GM12878 (cell line): ENCODE measurements around the gene MAB21L3. TPM values are rescaled to one million over a fixed set of nuclear protein-coding genes. Genes with fewer than 3 reads are reported as not detected.

Experiments
- ATAC-seq: fragments of 200-7000 bp; cut with Tn5 transposase; 3 replicates; pipeline ENCODE4 v1.9.1; 2020; ENCODE audit warnings: mild to moderate bottlenecking, moderate library complexity
- BruUV-seq: library from RNA; stranded (reverse); fragments of 400-500 nt; replicated peaks from 2 replicates; lab custom pipeline; 2021; lab: Mats Ljungman, UMichigan
- CTCF ChIA-PET: fragments of 300-600 bp; sonication (Branson Sonifier 250); formaldehyde crosslinking; extraction: SDS; loops from one replicate; lab custom pipeline; 2021; ENCODE audit warnings: inconsistent platforms; lab: Yijun Ruan, JAX
- POLR2A ChIA-PET: fragments of 350-600 bp; formaldehyde crosslinking; extraction: SDS; loops from one replicate; lab custom pipeline; 2021; ENCODE audit warnings: inconsistent platforms; lab: Charles Lee
- RAD21 ChIA-PET: fragments of 300-600 bp; sonication (Branson Sonifier 250); formaldehyde crosslinking; loops from one replicate; lab custom pipeline; 2023; ENCODE audit warnings: antibody characterized with exemption; ENCODE audit not compliant: unreplicated experiment; lab: Charles Lee
- SMC1A ChIA-PET: fragments of 300-600 bp; sonication (Branson Sonifier 250); formaldehyde crosslinking; loops from one replicate; lab custom pipeline; 2023; ENCODE audit not compliant: unreplicated experiment, uncharacterized antibody; lab: Charles Lee
- DNase-seq: peaks from one replicate; pipeline ENCODE4 v3.0.0-alpha.2; 2011; ENCODE audit warnings: low read depth, low spot score
- FAIRE-seq: peaks from 3 replicates; lab custom pipeline; 2011; peaks lifted over from hg19 to GRCh38; lab: Jason Lieb, UNC
- H2AFZ ChIP-seq: 2 replicates; pipeline ENCODE4 v1.6.0; 2011; ENCODE audit warnings: low read depth, low read length, control low read depth; ENCODE audit not compliant: control insufficient read depth
- H3K27ac ChIP-seq: 2 replicates; pipeline ENCODE4 v1.5.1; 2011; ENCODE audit warnings: control low read depth; ENCODE audit not compliant: control insufficient read depth, insufficient read depth
- H3K27me3 ChIP-seq, 2 experiments: replicated peaks in 1 of 2; 2 replicates each; pipeline versions ENCODE4 v1.6.0 to v1.6.1; 2011; ENCODE audit warnings: low read length in 1 of 2; ENCODE audit not compliant: control insufficient read depth in 2 of 2, insufficient read depth in 2 of 2
- H3K36me3 ChIP-seq, 2 experiments: 2 replicates each; pipeline ENCODE4 v1.5.1; 2011; ENCODE audit warnings: low read length in 1 of 2; ENCODE audit not compliant: control insufficient read depth in 2 of 2, insufficient read depth in 2 of 2
- H3K4me1 ChIP-seq: 2 replicates; pipeline ENCODE4 v1.6.1; 2011; ENCODE audit warnings: mild to moderate bottlenecking, low read length, moderate library complexity, mixed read lengths; ENCODE audit not compliant: control insufficient read depth, insufficient read depth
- H3K4me2 ChIP-seq: 2 replicates; pipeline ENCODE4 v1.6.0; 2011; ENCODE audit warnings: control low read depth; ENCODE audit not compliant: control insufficient read depth, insufficient read depth
- H3K4me3 ChIP-seq: fragments of 200-600 bp; sonication (generic); 2 replicates; pipeline ENCODE4 v1.5.1; 2016
- H3K79me2 ChIP-seq: 2 replicates; pipeline ENCODE4 v1.6.0; 2011; ENCODE audit warnings: low read length; ENCODE audit not compliant: control insufficient read depth, insufficient read depth
- H3K9ac ChIP-seq: 2 replicates; pipeline ENCODE4 v1.8.0; 2011; ENCODE audit warnings: low read length, control low read depth, mixed read lengths; ENCODE audit not compliant: control insufficient read depth, insufficient read depth
- H3K9me3 ChIP-seq: replicated peaks from 3 replicates; pipeline ENCODE4 v1.5.1; 2011; ENCODE audit warnings: mild to moderate bottlenecking, low read length; ENCODE audit not compliant: control insufficient read depth, insufficient read depth
- H4K20me1 ChIP-seq: 2 replicates; pipeline ENCODE4 v1.6.0; 2011; ENCODE audit not compliant: control insufficient read depth, insufficient read depth
- BRCA1 ChIP-seq: IDR thresholded peaks from 2 replicates; pipeline ENCODE4 v1.6.1; 2011; ENCODE audit warnings: low read depth, low read length, improper control_type of control experiment
- CREM ChIP-seq: IDR thresholded peaks from 2 replicates; pipeline ENCODE4 v1.6.1; 2014; ENCODE audit warnings: antibody characterized with exemption, low read depth
- CUX1 ChIP-seq: IDR thresholded peaks from 2 replicates; pipeline ENCODE4 v1.6.1; 2012; ENCODE audit warnings: improper control_type of control experiment, low read depth, low read length; ENCODE audit not compliant: insufficient replicate concordance
- IRF3 ChIP-seq: fragments of 450-650 bp; IDR thresholded peaks from 2 replicates; pipeline ENCODE4 v1.6.1; 2014; ENCODE audit warnings: mild to moderate bottlenecking
- POU2F2 ChIP-seq: IDR thresholded peaks from 3 replicates; pipeline ENCODE4 v1.6.1; 2011; ENCODE audit warnings: low read depth, mild to moderate bottlenecking, low read length, borderline replicate concordance
- SPI1 ChIP-seq: IDR thresholded peaks from 2 replicates; pipeline ENCODE4 v1.6.1; 2011; ENCODE audit warnings: low read depth, mild to moderate bottlenecking, low read length, moderate library complexity, borderline replicate concordance; ENCODE audit not compliant: insufficient read depth
- WGBS: methylation state at CpG from one replicate; pipeline ENCODE4 v1.1.6; 2016; ENCODE audit warnings: low lambda C conversion rate; ENCODE audit not compliant: insufficient replicate concordance, insufficient coverage; ENCODE audit errors: missing lambda C conversion rate; 5-methylcytosine and 5-hydroxymethylcytosine counted together
- in situ Hi-C: fragments of 300-500 bp; cut with MboI; formaldehyde crosslinking; loops from 9 replicates; pipeline ENCODE4 v1.14.3; 2018; ENCODE audit warnings: mixed read lengths
- intact Hi-C: fragments of 100-400 bp; cut with micrococcal nuclease; formaldehyde crosslinking; loops from one replicate; pipeline ENCODE4 v1.14.2; 2022; ENCODE audit not compliant: unreplicated experiment
- polyA plus RNA-seq, 11 experiments: library from polyadenylated mRNA; depleted of rRNA in 4 of 11; unstranded in 6 of 11; stranded (reverse) in 5 of 11; fragments of >200 nt; fragmentation: Nextera tagmentation in 4 of 11; fragmentation: Illumina TruSeq in 1 of 11; extraction: Ambion mirVana in 4 of 11; extraction: Trizol in 1 of 11; gene quantifications; 1 replicate in 1 of 11; 2 replicates in 10 of 11; pipeline versions ENCODE4 v1.2.1 to v1.2.3, GENCODE V29; 2011 to 2016; ENCODE audit warnings: inconsistent platforms in 2 of 11, missing spikeins in 2 of 11, low read depth in 1 of 11
- total RNA-seq, 4 experiments: library from RNA; depleted of rRNA in 3 of 4; stranded (reverse); fragments of >200 nt in 3 of 4; fragmentation: Illumina TruSeq in 1 of 4; extraction: Trizol in 1 of 4; gene quantifications; 2 replicates each; pipeline versions ENCODE4 v1.2.1 to v1.2.3, GENCODE V29; 2013 to 2021

The MAB21L3 gene
- total and polyA plus RNA-seq, 10 of the 15 experiments (the other 5 are each of a cell fraction or from before 2014, with no cell fraction given): 0.18 to 18.6 (median 1.3) TPM

GRCh38 chr1:116105996-116106395, 5.2 kb upstream of the MAB21L3 start:
- H3K27me3 ChIP-seq: no peaks in the 10 kb centered on the region
- peaks cover 3% of the 10 kb centered on the region for H3K4me1 ChIP-seq
- no peaks in the 10 kb centered on the region for H4K20me1 ChIP-seq
- no peaks in the 10 kb centered on the region for H3K36me3 ChIP-seq
- H3K4me2 ChIP-seq: no peak overlapping the region
- no peak overlapping the region for H3K9ac ChIP-seq
- in situ Hi-C loops: no loop called here
- DNase-seq (no peak), ATAC-seq (peak; percentile 46), FAIRE-seq (no peak)
- RAD21 ChIA-PET: interaction anchor here (0.7 to 1.0 kb wide), 3 partner anchors 16 to 269 kb away, joined by 3 to 4 read pairs (median 3); no protein-coding TSS in a partner anchor
- WGBS: 48% methylated on average over 2 of the region's 2 CpGs
- no peak overlapping the region for H3K27ac ChIP-seq
- intact Hi-C loops: no loop called here
- H3K9me3 ChIP-seq: no peaks in the 10 kb centered on the region
- POLR2A ChIA-PET: interaction anchor here (0.7 to 1.6 kb wide), 5 partner anchors 10 to 1049 kb away, joined by 3 to 5 read pairs (median 3); no protein-coding TSS in a partner anchor
- H2AFZ ChIP-seq: no peak overlapping the region
- H3K4me3 ChIP-seq: no peak overlapping the region
- no peak for TF ChIP-seq CREM
- no peak for TF ChIP-seq IRF3
- peak; percentile 79 for TF ChIP-seq CUX1
- no peak for TF ChIP-seq POU2F2
- peak; percentile 54 for TF ChIP-seq SPI1
- TF ChIP-seq BRCA1: no peak
- CTCF ChIA-PET: interaction anchor here (1.7 to 6.0 kb wide), 3 partner anchors 33 to 85 kb away, joined by 5 to 29 read pairs (median 5); no protein-coding TSS in a partner anchor
- SMC1A ChIA-PET: interaction anchor here (0.7 to 2.6 kb wide), 6 partner anchors 8 to 1329 kb away, joined by 3 to 9 read pairs (median 5); no protein-coding TSS in a partner anchor
- H3K79me2 ChIP-seq: no peaks in the 10 kb centered on the region
- BruUV-seq: no TSS peak
